NCI-H2196 (cell line): ENCODE data around the gene GABRA5.
A peak's percentile ranks its signal among the peaks of the same experiment; 100 is the strongest.
"Not testable (repeated sequence)": the region's sequence is repeated elsewhere in the genome, so short reads cannot be mapped to it uniquely, and the experiment has no call there.

Experiments used
- DNase-seq: peaks from one replicate; lab custom pipeline; 2025; ENCODE audit not compliant: unreplicated experiment; lab: John Stamatoyannopoulos, UW

GABRA5 gene

DNA sequence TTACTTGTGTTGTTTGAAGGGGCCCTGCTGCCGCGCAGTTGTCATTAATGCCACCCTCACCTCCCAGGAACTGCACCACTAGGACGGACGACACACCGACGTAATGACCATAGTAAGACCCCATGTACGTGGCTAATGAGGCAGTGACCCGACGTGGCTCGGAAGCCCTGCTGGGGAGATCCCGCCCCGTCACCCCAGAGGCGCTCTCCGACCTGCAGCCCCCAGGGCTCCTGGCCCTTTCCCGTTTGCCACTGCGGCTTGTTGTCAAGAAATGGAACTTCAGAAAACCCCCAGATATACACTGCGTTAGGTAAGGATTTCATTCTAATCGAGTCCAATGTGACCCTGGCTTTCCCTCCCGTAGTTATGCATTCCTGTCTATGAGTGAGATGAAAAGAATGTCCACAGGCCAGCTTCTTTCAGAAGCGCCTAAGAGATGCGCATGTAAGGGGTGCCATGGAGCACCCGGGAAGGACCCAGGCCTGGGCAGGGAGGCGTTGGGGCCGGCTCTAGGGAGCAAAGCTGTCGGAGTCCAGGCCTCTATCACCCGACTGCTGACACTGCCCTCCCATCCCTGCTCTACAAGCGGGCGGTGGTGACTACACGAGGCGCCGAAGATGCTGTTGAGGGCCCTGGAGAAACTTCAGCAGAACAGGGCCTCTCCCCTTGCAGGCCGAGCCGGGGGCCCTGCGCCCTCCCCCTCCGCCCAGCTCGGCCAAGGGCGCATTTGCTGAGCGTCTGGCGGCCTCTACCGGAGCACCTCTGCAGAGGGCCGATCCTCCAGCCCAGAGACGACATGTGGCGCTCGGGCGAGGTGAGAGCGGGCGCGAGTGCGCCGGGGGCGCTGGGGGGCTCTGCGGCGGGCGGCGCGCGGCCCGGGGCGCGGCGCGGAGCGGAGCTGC, at the start of gene GABRA5:
Gene GABRA5, plus strand, starts transcription at position 765 of the 902 bp plus-strand sequence. CDS start 2,187 bp downstream, outside the sequence.
- peak; percentile 25 for DNase-seq

DNA sequence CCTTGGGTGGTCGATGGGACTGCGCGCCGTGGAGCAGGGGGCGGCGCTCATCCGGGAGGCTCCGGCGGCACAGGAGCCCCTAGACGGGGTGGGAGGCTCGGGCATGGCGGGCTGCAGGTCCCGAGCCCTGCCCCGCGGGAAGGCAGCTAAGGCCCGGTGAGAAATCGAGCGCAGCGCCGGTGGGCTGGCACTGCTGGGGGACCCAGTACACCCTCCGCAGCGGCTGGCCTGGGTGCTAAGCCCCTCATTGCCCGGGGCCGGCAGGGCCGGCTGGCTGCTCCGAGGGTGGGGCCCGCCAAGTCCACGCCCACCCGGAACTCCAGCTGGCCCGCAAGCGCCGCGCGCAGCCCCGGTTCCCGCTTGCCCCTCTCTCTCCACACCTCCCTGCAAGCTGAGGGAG, 35.7 kb upstream of the GABRA5 start:
- DNase-seq: not testable (repeated sequence)

GRCh38 chr15:26831951-26832350, 34.9 kb upstream of the GABRA5 start:
- DNase-seq: no peak

DNA sequence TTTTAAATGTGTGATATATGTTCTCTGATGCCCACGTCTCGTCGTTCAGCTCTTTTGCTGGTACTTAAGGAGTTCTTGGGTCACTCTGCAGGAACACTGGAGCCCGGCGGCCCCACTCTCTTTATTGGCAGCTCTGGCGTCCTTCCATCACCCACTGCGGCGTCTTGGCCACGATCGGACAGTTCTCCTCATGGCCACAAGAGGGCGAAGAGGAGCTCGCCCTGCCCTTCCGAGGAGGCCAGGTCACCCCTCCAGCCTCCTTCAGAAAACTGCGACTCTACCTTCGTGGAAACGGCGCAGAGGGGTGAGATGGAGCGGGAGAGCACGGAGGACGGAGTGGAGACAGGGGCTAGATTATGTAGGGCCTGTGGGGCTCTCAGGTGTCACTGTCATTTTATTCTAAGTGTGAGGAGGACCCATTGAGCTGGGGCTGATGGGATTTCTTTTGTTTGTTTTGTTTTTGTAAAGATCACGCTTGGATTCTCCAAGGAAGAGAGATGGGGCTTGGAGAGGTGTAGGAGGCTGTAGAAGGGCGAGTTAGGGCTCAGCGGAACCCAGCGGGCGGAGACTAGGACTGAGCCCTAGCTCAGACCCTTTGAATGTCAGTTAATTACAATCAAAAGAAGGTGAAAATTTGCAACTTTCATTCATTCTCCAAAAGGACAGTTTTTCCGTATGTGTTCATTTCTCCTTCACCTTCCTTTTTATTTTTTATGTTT, 28.0 kb upstream of the GABRA5 start:
- DNase-seq: no peak

DNA sequence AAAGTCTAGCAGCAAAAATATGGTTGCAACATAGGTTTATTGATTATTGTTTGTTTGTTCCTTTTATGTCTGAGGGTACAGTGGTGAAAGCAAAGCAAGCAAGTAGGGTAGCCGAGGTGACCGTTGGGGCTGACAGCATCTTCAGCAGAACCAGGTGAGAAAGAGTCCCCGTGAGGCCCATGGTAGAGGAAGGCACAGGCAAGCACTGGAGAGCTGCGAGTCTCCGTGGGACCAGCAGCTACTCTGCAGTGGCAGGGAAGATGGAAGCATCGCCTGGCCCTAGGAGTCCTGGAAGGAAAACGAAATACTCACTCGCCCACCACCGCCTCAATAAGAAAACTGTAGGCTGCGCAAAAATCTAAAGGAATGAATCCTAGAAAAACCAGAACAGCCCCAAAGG, 25.3 kb upstream of the GABRA5 start:
- DNase-seq: no peak

- no peak for DNase-seq
Observed at GRCh38 chr15:26841941-26842340, 24.9 kb upstream of the GABRA5 start.

GRCh38 chr15:26842391-26842790, 24.5 kb upstream of the GABRA5 start:
- no peak for DNase-seq

- DNase-seq: no peak
Observed at GRCh38 chr15:26844901-26845300, 22.0 kb upstream of the GABRA5 start.

GRCh38 chr15:26848498-26848897, 18.4 kb upstream of the GABRA5 start:
- no peak for DNase-seq

DNA sequence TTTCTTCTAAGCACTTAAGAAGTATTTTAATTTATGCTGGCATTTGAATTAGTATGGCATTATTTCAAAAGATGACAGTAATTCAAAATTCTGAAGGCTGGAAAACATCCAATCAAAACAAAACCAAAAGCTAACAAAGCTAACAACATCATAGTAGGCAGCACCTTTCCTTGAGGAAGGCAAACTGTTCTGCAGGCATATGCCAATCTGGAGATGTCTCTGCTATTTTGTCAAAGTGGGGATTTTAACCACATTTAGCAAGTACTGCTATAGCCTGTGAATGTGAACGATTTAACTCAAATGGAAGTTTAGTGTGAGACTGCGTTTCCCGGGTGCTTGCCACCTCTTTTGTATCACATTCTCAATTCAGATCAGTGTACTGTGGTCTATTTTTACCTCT, 16.7 kb upstream of the GABRA5 start:
- DNase-seq: no peak

DNA sequence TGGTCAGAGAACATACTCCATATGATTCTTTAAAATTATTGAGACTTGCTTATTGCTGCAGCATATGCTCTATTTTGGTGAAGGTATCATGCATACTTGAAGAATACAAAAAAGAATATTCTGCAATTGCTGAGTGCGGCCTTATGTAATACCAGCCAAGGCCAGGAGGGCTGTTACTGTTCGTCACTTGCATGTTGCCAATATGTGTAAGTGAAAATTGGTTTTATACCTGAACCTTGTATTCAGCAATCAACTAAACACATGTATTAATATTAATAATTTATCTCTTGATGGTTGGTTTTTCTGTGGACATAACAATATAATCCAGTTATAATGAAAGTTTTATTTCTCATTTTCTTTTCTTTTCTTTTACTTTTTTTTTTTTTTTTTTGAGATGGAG, 13.9 kb upstream of the GABRA5 start:
- DNase-seq: no peak

- no peak for DNase-seq
Observed at GRCh38 chr15:26854435-26854834, 12.4 kb upstream of the GABRA5 start.

DNA sequence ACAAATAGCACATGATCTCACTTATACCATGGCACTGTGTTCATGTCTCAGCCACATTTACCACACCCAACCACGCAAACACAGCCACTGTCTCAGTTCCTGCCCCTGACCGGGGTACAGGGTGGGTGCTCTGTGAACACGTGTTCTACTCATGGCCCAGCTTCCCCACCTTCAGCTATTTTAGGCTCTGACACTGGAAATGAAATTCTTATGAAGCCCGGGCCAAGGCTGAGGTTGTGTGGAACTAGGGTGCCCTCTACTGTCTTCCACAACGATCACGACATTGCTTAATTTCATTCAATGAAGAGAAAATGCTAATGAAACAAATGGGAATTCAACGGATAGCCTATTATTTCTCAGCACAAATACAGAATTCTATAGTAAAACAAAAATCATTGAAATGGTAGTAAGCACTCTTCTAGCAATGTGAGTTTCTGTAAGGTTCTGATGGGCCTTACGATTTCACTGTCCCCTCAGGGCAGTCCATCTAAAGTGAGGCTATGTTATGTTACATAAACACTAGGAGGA, 2.1 kb upstream of the GABRA5 start:
- DNase-seq: peak; percentile 9

- no peak for DNase-seq
Observed at GRCh38 chr15:26867200-26868007, 542 bp downstream of the GABRA5 start.

DNA sequence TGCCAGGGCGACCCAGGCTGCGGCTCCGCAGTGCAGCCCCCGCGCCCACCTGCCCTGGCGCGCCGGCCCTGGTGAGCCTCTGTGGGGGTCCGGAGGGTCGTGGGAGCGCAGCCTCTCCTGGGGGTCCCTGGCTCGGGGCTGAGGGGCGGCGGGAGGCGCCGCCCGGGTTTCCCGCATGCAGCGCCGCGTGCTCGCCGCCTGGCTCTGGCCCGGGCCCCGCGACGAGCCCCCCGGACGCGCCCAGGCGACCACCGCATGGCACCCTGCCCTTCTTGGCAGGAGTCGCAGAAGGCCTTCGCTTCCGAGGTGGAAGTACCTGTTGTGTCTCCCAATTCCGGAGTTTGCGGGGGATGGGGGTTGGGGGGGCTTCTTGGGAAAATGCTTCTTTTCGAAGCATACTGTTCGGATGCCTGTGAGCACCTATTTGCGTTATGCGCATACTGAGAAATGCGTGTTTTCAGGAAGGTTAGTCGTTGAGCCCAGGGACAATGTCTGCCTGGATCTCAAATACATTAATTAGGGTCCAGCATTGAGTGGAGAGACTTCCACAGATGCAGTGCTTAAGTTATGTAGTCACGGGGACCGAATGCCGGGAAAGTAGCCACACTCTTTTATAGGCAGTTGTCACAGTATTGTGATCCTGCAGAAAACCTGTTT, 1.3 kb downstream of the GABRA5 start:
- no peak for DNase-seq

DNA sequence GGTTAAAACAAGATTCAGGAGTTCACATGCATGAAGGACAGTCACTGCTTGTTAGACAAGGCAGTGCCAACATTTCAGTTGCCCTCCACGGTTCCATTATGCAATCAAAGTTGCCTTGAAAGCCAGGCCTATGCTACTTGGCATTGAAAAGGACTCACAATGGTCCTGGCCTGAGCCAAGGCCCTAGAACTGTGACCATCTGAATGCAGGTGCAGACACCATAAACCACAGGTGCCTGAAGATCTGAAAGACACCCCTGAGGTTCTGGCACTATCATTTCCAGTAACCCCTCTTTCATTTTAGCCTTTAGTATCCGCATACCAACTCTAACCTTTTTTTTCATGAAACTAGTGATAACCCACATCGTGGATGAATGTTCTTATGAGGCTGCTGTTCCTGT, 2.8 kb downstream of the GABRA5 start:
- no peak for DNase-seq

DNA sequence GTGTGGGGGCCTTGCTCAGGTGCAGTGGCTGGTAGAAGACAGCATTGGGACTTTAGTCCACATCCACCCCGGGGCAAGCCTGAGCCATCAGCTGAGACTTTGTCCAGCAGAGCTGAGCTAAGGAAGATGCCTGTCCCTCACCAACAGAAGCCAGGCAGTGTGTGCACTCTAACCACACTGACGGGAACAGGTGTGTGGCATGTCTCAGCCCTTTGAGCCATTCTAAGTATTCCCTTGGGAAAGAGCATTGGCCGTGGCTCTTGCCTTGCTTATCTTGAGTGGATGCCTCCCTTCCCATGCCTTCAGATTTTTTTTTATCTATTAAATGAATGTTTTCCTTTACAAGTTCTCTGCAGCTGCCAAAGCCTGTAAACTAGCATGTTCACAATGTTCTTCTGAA, 3.5 kb downstream of the GABRA5 start:
- no peak for DNase-seq

DNA sequence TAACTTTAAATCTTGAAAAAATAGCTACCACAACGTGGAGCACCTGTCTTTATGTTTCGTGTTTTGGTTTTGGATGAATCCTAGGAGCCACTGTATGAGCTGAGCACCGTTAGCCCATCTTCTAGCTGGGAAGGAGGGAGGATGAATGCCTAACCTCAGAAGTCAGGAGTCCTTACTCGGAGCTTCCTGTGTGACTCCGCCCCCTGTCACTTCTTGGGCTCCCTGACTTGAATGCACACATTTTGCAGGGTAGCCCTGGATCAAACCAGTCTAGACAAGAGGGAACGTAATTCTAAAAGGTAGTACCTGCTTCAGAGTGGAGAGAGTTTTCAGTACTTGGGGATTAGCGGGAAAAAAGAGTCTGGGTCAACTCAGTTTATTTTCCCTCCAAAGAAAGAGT, 5.3 kb downstream of the GABRA5 start:
- no peak for DNase-seq

GRCh38 chr15:26873846-26874245, 7.0 kb downstream of the GABRA5 start:
- no peak for DNase-seq

DNA sequence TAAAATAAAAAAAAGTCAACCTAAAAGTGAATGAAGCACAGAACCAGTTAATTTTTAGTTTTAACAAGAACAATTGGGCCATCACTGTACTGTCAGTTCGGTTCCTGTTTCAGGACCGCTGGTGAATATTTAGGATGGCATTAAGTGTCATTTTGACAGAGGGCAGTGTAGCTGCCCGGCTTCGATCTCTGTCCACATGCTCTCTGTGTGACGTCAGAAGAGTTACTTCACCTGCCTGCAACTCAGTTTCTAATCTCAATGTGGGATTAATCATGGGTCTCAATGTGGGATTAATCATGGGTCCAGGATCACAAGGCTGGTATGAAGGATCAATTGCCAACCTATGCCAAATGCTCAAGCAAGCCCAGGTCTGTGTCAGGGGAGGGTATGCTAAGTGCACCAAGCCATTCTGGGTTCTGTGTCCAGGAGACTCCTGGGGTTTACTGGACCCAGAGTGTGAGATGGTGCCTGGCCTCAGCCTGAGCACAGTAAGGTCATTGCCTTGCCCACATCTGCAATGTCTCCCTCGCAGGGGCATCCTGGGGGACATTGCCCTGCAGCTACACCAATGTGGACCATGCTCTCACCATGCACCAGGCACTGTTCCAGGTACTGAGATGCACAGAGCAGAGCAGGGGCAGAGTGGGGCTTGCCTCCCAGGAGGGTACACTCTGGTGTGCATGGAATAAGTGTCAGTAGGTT, 8.1 kb downstream of the GABRA5 start:
- no peak for DNase-seq
